HK-2 (cell line): ENCODE measurements around the gene MFF.
"Not testable (repeated sequence)": the region's sequence is repeated elsewhere in the genome, so short reads cannot be mapped to it uniquely, and the experiment has no call there.

Experiments
- DNase-seq: peaks from one replicate; pipeline ENCODE4 v3.0.0-alpha.2; 2018; ENCODE audit not compliant: unreplicated experiment

Gene MFF

GRCh38 chr2:227377467-227378351, 52.7 kb downstream of the MFF start:
- DNase-seq: no peak

- DNase-seq: no peak
Measured at GRCh38 chr2:227378371-227378782, 53.3 kb downstream of the MFF start.

GRCh38 chr2:227379095-227379494, 54.0 kb downstream of the MFF start, which contains the start of gene TM4SF20:
TM4SF20 (minus strand) TSS chr2:227379306; CDS start chr2:227379268, 38 bp downstream.
- DNase-seq: no peak

- DNase-seq: not testable (repeated sequence)
Measured at GRCh38 chr2:227382241-227382835, 57.3 kb downstream of the MFF start.

DNA sequence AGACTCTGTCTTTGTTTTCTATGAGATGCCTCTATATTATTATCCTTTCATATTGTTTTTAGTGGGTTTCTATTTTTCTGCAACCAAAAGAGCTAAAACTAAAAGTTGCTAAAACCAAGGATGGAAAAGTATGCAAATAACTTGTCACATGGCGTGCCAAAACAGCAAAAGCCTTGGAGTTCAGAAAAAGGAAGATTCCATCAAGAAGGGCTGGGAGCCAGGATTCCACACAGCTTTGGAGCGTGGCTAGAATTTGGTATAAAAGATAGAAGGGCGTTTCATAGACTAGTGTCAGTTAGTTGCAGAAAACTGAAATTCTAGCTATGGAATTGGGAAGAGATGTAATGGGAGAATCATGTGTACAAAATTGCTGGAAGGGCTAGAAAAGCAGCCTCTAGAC, 58.6 kb downstream of the MFF start:
- no peak for DNase-seq

DNA sequence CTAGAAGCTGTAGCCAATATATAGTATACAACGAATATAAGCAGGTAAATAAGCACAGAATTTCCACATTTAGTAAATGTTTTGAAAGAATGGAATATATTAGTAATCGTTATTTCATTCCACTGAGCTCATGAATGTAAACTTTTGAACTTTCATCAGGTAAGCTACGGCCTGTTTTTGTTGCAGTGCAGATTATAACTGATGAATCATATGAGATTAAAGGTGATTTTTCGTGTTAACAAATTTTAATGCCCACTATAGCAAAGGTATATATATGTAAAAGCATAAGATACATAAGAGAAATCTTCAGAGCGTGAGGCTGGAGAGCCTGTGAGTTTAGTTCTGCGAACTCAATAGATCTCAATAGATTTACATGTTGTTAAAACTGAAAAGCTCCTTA, 61.6 kb downstream of the MFF start:
- DNase-seq: no peak

DNA sequence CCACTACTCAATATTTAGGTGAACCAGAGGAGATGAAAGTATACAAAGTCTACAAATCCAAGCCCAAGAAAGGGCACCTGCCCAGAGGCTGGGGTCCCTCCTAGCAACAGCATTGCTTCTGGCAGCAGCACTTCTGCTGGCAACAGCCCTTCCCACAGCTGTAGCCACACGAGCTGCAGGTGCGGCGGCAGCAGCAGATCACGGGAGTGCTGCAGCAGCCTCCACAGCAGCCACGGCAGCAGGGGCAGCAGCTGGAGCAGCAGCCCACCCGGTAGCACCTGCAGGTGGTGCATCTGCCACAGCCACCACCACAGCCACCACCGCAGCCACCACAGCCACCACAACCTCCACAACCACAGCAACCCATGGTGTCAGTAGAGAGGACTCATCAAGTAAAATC, 62.5 kb downstream of the MFF start, which contains the start of gene SCYGR1:
Gene SCYGR1, minus strand, starts transcription at position 367 of the 400 bp plus-strand sequence. Its CDS starts 0 bp downstream, at position 367.
- not testable (repeated sequence) for DNase-seq

DNA sequence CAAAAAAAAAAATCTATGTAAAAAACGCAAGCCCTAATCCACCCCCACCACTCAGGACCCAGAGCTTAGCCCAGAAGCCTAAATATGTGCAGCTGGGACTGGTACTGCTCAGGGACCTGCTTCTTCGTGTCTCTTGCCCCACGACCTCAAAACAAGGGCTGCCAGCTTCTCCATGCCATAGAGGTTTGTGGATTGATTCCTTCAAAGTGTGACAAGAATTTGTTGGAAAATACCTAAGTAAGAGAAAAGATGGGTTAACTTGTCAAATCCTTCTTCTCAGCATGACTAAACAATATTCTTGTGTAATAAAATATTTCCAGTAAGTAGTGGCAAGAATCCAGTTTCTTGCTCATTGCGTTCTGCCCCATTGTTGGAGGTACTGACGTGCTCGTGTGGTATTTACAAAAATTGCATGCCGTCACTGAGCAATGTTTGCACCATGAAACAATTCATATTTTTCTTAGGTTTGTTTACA, 63.5 kb downstream of the MFF start:
- DNase-seq: no peak

DNA sequence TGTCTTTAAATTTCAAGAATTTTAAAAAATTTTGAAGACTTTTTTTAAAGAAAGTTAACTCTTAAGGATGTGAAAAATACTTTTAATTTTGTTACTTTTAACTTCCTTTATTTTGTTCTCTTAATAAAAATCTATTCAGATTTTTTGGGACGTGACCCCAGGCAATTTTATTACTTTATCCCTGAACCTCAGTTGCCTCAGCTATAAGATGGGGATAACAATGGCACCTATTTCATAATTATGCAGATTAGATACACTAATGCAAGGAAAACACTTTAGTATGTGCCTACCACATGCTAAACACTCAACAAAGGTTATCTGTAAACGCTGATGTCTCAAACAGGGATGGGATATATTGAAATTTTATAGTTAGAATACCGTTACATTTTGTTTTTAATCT, 64.2 kb downstream of the MFF start:
- DNase-seq: no peak

- no peak for DNase-seq
Measured at GRCh38 chr2:227389661-227390060, 64.6 kb downstream of the MFF start.

GRCh38 chr2:227390468-227391256, 65.6 kb downstream of the MFF start:
- DNase-seq: no peak

DNA sequence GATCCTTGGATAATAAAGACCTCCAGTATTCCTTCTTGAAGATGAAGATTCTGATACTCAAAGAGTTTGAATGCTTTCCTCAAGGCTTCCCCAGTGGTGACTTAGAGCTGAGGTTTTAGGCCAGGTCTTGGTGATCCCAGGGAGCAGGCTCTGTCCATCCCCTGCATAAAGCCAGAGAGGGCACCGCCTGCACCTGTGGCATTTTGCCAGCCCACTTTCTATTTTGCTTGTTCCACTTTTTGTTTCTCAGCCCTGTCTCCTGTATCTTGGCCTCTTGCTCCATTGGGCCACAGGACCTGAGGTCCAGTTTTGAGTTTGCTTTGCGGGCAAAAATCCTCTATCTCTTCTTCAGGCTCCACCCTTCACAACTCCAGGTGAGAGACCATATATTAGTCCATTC, 69.3 kb downstream of the MFF start:
- DNase-seq: no peak

DNA sequence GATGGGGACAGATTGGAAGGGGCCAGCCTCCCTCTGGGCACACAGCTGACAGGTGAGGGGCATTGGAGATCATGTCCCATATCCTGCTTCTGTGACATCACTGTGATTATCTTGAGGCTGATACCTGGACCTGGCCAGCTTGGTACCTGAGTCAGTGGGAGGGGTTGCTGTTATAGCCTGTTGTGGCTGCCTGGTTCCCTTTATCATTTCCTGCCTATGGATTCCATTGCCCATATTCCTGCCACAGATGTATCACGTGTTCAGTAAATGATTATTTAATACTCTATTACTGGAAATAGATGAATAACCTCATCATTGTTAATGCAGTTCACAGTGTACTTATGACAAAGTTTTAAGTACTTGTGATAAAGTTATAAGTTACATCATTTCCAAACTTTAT, 70.5 kb downstream of the MFF start:
- DNase-seq: no peak

GRCh38 chr2:227397562-227397961, 72.5 kb downstream of the MFF start:
- DNase-seq: no peak

DNA sequence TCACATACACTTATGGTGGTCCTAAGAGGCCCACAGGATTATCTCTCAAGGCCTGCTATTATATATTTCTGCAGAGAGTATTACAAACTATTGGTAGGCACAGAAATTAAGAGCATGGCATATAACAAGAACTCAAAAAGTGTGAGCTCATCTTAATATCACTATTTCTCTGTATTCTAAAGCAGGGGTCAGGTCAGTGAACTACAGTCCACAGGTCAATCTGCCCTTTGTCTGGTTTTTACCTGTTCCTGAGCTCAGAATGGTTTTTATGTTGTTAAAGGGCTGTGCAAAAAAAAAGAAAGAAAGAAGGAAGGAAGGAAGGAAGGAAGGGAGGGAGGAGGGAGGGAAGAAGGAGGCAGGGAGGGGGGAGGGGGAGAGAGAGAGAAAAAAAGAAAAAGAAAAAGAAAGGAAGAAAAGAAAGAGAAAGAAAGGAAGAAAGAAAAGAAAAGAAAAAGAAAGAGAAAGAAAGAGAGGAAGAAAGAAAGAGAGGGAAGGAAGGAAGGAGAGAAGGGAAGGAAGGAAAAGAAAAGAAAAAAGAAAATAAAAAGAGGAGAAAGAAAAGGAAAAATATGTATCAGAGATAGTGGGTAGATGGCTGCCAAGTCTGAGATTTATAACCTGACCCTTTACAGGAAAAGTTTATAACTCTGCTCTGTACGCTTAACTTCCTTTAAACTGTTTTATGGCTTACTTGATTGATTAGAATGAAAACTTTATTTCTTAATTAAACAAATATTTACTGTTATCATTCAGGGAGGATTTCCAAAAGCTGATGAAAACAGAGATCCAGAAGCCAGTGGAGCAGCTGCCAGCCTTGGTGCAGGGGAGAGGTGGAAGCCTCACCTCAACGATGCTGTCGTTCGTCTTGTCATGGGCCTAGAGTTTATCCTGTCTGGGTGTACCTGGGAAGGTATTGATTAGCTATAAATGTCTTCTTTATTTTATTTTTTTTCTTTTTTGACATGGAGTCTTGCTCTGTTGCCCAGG, 73.9 kb downstream of the MFF start:
- no peak for DNase-seq

DNA sequence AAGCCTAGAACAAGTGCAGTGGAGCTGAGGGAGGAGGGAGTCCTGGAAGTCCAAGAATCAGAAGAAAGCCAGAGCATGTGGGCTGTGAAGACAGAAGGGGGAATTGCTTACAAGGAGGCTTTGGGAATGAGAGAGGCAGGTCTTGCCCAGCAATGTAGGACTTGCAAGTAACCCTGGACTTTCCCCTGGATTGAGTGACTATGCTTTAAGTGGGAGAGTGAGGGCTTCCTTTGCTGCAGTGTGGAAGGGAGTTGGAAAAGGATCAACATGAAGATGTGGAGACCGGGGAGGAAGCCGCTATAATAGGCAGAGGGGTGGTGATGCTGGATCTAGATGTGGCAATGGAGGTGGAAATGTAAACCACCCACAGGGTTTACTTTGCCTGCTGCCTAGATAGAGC, 76.5 kb downstream of the MFF start:
- DNase-seq: no peak

- no peak for DNase-seq
Measured at GRCh38 chr2:227402321-227402720, 77.3 kb downstream of the MFF start.

- DNase-seq: no peak
Measured at GRCh38 chr2:227402959-227403358, 77.9 kb downstream of the MFF start.

DNA sequence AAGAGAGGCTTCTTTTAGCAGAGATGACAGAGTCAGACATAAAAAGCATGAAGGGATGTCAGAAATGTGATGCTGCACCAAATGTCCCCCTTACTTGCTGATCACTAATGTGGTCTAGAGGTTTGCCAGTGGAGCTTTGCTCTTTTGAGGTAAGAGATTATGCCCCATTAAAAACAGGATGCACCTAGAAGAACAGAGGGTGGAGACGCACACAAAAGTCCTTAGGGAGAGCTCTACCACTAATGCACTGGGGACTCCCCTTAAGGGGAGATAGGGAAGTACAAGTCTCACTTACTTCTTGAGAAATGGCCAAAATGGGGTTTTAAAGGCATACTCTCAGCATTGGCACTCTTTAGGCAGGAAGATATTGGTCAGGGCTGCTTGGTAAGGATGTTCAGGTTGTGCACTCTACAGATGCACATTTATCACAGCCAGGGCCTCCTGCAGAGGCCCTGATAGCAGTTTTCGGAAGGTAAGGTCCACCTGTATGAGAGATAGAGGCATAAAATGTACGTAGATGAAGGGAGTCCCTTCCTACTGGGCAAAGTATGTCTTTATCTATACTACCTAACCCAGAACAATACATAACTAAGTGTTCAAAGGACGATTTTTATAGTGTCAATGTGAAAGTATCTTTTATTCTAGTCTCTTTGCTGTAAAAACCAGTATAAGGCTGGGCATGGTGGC, 79.7 kb downstream of the MFF start:
- DNase-seq: no peak
